WTC11 (cell line): ENCODE measurements around the gene KCND3. TPM values are rescaled to one million over a fixed set of nuclear protein-coding genes. Genes with fewer than 3 reads are reported as not detected.

Experiments used
- ATAC-seq: fragments of 200-7000 bp; cut with Tn5 transposase; 2 replicates; pipeline ENCODE4 v1.10.0; 2021; ENCODE audit warnings: mild to moderate bottlenecking, moderate library complexity
- CTCF ChIA-PET: fragments of 300-600 bp; sonication (Branson Sonifier 250); formaldehyde crosslinking; loops from one replicate; lab custom pipeline; 2021; ENCODE audit warnings: antibody characterized with exemption; lab: Charles Lee
- POLR2A ChIA-PET: fragments of 350-600 bp; sonication (Branson Sonifier 250); formaldehyde crosslinking; loops from one replicate; lab custom pipeline; 2021; ENCODE audit warnings: antibody characterized with exemption; lab: Charles Lee
- DNase-seq: peaks from one replicate; pipeline ENCODE4 v3.0.0; 2021; ENCODE audit warnings: low spot score
- H3K27ac Mint-ChIP-seq: 2 replicates; pipeline ENCODE4 v1.8.0; 2021; ENCODE audit warnings: mixed read lengths
- H3K27me3 Mint-ChIP-seq: 2 replicates; pipeline ENCODE4 v1.8.0; 2021; ENCODE audit warnings: low read depth, mild to moderate bottlenecking, moderate library complexity, mixed read lengths
- H3K36me3 Mint-ChIP-seq: 2 replicates; pipeline ENCODE4 v1.8.0; 2021; ENCODE audit warnings: mixed read lengths
- H3K4me1 Mint-ChIP-seq: 2 replicates; pipeline ENCODE4 v1.8.0; 2022; ENCODE audit warnings: mixed read lengths
- H3K4me3 Mint-ChIP-seq: 2 replicates; pipeline ENCODE4 v1.8.0; 2021; ENCODE audit warnings: mild to moderate bottlenecking, moderate library complexity, mixed read lengths
- H3K9me3 Mint-ChIP-seq: 2 replicates; pipeline ENCODE4 v1.8.0; 2021; ENCODE audit warnings: mixed read lengths
- CREM ChIP-seq: sonication (generic); formaldehyde crosslinking; IDR thresholded peaks from 2 replicates; pipeline ENCODE4 v1.8.1; 2022; ENCODE audit warnings: mild to moderate bottlenecking, missing genetic modification reagents, moderate library complexity
- ETV6 ChIP-seq: sonication (generic); formaldehyde crosslinking; IDR thresholded peaks from 2 replicates; pipeline ENCODE4 v1.8.1; 2022; ENCODE audit warnings: mild to moderate bottlenecking, missing genetic modification reagents
- FOXP1 ChIP-seq: sonication (generic); formaldehyde crosslinking; IDR thresholded peaks from 2 replicates; pipeline ENCODE4 v1.8.0; 2022; ENCODE audit warnings: missing genetic modification reagents, mild to moderate bottlenecking, moderate library complexity, borderline replicate concordance
- KAT7 ChIP-seq: sonication (generic); formaldehyde crosslinking; IDR thresholded peaks from 2 replicates; pipeline ENCODE4 v1.8.1; 2023; ENCODE audit warnings: missing genetic modification reagents, mild to moderate bottlenecking, borderline replicate concordance
- NR2C2 ChIP-seq: sonication (generic); formaldehyde crosslinking; IDR thresholded peaks from 2 replicates; pipeline ENCODE4 v1.8.0; 2022; ENCODE audit warnings: mild to moderate bottlenecking, missing genetic modification reagents
- TP53 ChIP-seq: sonication (generic); formaldehyde crosslinking; IDR thresholded peaks from 2 replicates; pipeline ENCODE4 v1.8.1; 2023; ENCODE audit warnings: mild to moderate bottlenecking, missing genetic modification reagents
- ZNF317 ChIP-seq: sonication (generic); formaldehyde crosslinking; IDR thresholded peaks from 2 replicates; pipeline ENCODE4 v1.8.1; 2023; ENCODE audit warnings: low read depth, mild to moderate bottlenecking, moderate library complexity, missing genetic modification reagents, borderline replicate concordance
- total RNA-seq: library from RNA; stranded (reverse); gene quantifications from 3 replicates; pipeline ENCODE4 v1.2.3, GENCODE V29; 2021
- TF ChIP-seq, protein P1 (sequence below): sonication (generic); formaldehyde crosslinking; IDR thresholded peaks from 2 replicates; pipeline ENCODE4 v1.8.1; 2023; ENCODE audit warnings: mild to moderate bottlenecking, missing genetic modification reagents, moderate library complexity
- TF ChIP-seq, protein P2 (sequence below): sonication (generic); formaldehyde crosslinking; IDR thresholded peaks from 2 replicates; pipeline ENCODE4 v1.8.0; 2023; ENCODE audit warnings: missing genetic modification reagents, mild to moderate bottlenecking, borderline replicate concordance
- TF ChIP-seq, protein P3 (sequence below): sonication (generic); formaldehyde crosslinking; IDR thresholded peaks from 2 replicates; pipeline ENCODE4 v1.8.0; 2022; ENCODE audit warnings: mild to moderate bottlenecking, missing genetic modification reagents
- TF ChIP-seq, protein P4 (sequence below): sonication (generic); formaldehyde crosslinking; IDR thresholded peaks from 2 replicates; pipeline ENCODE4 v1.8.1; 2023; ENCODE audit warnings: mild to moderate bottlenecking, missing genetic modification reagents, borderline replicate concordance

The KCND3 gene
- total RNA-seq, 1 experiment from 2014 or later, result 0.35 TPM

DNA sequence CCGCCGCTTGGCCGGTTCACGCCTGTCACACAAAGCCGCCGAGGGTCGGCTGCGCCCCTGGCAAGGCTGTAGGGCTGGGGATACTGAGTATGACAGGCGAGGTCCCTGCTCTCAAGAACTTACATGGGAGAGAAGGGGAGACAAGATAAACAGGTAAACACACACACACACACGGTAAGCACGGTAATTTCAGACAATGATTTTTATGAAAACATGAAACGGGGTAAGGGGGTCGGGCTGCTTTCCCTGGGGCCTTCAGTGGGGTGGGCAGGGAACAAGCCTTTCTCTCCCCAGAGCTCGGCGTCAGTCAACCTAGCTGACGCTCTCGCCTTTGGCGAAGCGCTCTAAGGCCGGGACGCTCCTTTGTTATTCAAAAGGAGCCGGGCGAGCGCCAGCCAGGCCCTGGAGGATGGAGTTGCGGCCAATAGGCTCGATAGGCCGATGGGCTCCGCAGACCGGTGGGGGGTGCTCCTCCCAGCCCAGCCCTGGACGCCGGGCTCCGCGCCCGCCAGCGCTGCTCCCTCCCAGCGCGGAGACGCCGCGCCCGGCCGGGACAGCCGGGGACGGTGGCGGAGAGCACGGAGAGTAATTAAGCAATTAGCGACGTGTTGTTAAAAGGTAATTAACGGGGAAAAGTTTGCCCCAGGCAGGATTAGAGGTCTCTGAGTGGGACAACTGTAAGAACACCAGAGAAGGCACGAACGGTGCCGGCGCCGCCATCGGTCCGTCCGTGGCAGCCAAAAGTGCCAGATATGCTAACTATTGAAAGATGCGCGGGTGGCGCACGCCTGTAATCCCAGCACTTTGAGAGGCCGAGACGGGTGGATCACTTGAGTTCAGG is 249.3 kb downstream of the KCND3 start:
- ATAC-seq, result peak; percentile 62
- POLR2A ChIA-PET, result interaction anchor here (0.7 to 0.9 kb wide), 2 partner anchors 14 to 1405 kb away, joined by 4 read pairs; no protein-coding TSS in a partner anchor
- TF ChIP-seq TP53 (CRISPR knock-in tag), result 0 out of 2 replicates have a peak, but pooled peaks have one; percentile 41
- TF ChIP-seq ZNF317, result 0 out of 2 replicates have a peak, but pooled peaks have one; percentile 44
- TF ChIP-seq, protein P1, sequence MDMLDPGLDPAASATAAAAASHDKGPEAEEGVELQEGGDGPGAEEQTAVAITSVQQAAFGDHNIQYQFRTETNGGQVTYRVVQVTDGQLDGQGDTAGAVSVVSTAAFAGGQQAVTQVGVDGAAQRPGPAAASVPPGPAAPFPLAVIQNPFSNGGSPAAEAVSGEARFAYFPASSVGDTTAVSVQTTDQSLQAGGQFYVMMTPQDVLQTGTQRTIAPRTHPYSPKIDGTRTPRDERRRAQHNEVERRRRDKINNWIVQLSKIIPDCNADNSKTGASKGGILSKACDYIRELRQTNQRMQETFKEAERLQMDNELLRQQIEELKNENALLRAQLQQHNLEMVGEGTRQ (CRISPR knock-in tag), result no peak
- TF ChIP-seq, protein P2, sequence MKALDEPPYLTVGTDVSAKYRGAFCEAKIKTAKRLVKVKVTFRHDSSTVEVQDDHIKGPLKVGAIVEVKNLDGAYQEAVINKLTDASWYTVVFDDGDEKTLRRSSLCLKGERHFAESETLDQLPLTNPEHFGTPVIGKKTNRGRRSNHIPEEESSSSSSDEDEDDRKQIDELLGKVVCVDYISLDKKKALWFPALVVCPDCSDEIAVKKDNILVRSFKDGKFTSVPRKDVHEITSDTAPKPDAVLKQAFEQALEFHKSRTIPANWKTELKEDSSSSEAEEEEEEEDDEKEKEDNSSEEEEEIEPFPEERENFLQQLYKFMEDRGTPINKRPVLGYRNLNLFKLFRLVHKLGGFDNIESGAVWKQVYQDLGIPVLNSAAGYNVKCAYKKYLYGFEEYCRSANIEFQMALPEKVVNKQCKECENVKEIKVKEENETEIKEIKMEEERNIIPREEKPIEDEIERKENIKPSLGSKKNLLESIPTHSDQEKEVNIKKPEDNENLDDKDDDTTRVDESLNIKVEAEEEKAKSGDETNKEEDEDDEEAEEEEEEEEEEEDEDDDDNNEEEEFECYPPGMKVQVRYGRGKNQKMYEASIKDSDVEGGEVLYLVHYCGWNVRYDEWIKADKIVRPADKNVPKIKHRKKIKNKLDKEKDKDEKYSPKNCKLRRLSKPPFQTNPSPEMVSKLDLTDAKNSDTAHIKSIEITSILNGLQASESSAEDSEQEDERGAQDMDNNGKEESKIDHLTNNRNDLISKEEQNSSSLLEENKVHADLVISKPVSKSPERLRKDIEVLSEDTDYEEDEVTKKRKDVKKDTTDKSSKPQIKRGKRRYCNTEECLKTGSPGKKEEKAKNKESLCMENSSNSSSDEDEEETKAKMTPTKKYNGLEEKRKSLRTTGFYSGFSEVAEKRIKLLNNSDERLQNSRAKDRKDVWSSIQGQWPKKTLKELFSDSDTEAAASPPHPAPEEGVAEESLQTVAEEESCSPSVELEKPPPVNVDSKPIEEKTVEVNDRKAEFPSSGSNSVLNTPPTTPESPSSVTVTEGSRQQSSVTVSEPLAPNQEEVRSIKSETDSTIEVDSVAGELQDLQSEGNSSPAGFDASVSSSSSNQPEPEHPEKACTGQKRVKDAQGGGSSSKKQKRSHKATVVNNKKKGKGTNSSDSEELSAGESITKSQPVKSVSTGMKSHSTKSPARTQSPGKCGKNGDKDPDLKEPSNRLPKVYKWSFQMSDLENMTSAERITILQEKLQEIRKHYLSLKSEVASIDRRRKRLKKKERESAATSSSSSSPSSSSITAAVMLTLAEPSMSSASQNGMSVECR (CRISPR knock-in tag), result no peak
- TF ChIP-seq FOXP1 (CRISPR knock-in tag), result peak; percentile 3; the same call in 1 of the 2 replicates
- no peak for TF ChIP-seq NR2C2 (CRISPR knock-in tag)
- 0 out of 2 replicates have a peak, but pooled peaks have one; percentile 53 for TF ChIP-seq KAT7 (CRISPR knock-in tag)
- TF ChIP-seq, protein P3, sequence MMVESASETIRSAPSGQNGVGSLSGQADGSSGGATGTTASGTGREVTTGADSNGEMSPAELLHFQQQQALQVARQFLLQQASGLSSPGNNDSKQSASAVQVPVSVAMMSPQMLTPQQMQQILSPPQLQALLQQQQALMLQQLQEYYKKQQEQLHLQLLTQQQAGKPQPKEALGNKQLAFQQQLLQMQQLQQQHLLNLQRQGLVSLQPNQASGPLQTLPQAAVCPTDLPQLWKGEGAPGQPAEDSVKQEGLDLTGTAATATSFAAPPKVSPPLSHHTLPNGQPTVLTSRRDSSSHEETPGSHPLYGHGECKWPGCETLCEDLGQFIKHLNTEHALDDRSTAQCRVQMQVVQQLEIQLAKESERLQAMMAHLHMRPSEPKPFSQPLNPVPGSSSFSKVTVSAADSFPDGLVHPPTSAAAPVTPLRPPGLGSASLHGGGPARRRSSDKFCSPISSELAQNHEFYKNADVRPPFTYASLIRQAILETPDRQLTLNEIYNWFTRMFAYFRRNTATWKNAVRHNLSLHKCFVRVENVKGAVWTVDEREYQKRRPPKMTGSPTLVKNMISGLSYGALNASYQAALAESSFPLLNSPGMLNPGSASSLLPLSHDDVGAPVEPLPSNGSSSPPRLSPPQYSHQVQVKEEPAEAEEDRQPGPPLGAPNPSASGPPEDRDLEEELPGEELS (CRISPR knock-in tag), result 0 out of 2 replicates have a peak, but pooled peaks have one; percentile 34
- TF ChIP-seq ETV6 (CRISPR knock-in tag), result peak; percentile 72
- no peak for TF ChIP-seq CREM (CRISPR knock-in tag)
- TF ChIP-seq, protein P4, sequence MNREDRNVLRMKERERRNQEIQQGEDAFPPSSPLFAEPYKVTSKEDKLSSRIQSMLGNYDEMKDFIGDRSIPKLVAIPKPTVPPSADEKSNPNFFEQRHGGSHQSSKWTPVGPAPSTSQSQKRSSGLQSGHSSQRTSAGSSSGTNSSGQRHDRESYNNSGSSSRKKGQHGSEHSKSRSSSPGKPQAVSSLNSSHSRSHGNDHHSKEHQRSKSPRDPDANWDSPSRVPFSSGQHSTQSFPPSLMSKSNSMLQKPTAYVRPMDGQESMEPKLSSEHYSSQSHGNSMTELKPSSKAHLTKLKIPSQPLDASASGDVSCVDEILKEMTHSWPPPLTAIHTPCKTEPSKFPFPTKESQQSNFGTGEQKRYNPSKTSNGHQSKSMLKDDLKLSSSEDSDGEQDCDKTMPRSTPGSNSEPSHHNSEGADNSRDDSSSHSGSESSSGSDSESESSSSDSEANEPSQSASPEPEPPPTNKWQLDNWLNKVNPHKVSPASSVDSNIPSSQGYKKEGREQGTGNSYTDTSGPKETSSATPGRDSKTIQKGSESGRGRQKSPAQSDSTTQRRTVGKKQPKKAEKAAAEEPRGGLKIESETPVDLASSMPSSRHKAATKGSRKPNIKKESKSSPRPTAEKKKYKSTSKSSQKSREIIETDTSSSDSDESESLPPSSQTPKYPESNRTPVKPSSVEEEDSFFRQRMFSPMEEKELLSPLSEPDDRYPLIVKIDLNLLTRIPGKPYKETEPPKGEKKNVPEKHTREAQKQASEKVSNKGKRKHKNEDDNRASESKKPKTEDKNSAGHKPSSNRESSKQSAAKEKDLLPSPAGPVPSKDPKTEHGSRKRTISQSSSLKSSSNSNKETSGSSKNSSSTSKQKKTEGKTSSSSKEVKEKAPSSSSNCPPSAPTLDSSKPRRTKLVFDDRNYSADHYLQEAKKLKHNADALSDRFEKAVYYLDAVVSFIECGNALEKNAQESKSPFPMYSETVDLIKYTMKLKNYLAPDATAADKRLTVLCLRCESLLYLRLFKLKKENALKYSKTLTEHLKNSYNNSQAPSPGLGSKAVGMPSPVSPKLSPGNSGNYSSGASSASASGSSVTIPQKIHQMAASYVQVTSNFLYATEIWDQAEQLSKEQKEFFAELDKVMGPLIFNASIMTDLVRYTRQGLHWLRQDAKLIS (CRISPR knock-in tag), result no peak
- peaks cover 23% of the 10 kb centered on the region for H3K27me3 Mint-ChIP-seq
- peak overlapping the region; percentile 91 for H3K27ac Mint-ChIP-seq
- H3K4me3 Mint-ChIP-seq, result no peak overlapping the region
- peaks cover 15% of the 10 kb centered on the region for H3K4me1 Mint-ChIP-seq
- H3K36me3 Mint-ChIP-seq, result no peaks in the 10 kb centered on the region
- no peaks in the 10 kb centered on the region for H3K9me3 Mint-ChIP-seq
- CTCF ChIA-PET, result interaction anchor here (0.6 to 7.7 kb wide), 13 partner anchors 8 to 258 kb away, joined by 3 to 78 read pairs (median 6); no protein-coding TSS in a partner anchor
- DNase-seq, result peak; percentile 90
